B cell (primary cell): ENCODE data around the gene ADGRD2. TPM values are rescaled to one million over a fixed set of nuclear protein-coding genes. Genes with fewer than 3 reads are reported as not detected.

Source experiments
- ATAC-seq: fragments of 200-7000 bp; cut with Tn5 transposase; one replicate; pipeline ENCODE4 v1.10.0; 2021; ENCODE audit warnings: low read depth, mild to moderate bottlenecking, moderate number of reproducible peaks, moderate library complexity
- CTCF ChIA-PET: fragments of 350-600 bp; sonication (Branson Sonifier 250); formaldehyde crosslinking; loops from one replicate; lab custom pipeline; 2021; ENCODE audit warnings: antibody characterized with exemption, inconsistent platforms; lab: Charles Lee
- POLR2A ChIA-PET: fragments of 350-600 bp; sonication (Branson Sonifier 250); formaldehyde crosslinking; loops from one replicate; lab custom pipeline; 2021; ENCODE audit warnings: antibody characterized with exemption; lab: Charles Lee
- DNase-seq: peaks from one replicate; pipeline ENCODE4 v3.0.0; 2013
- H2AFZ ChIP-seq: 2 replicates; pipeline ENCODE4 v1.6.1; 2012; ENCODE audit warnings: mild to moderate bottlenecking, low read depth, low read length; ENCODE audit not compliant: insufficient read depth, poor library complexity, severe bottlenecking
- H3K27ac ChIP-seq, 2 donors: 1 replicate in 1 of 2; 2 replicates in 1 of 2; pipeline ENCODE4 v1.5.1; 2012 to 2013; ENCODE audit warnings: low read length in 2 of 2, mild to moderate bottlenecking in 2 of 2, moderate library complexity in 1 of 2
- H3K27me3 ChIP-seq, 4 experiments: fragments of 200-600 bp in 1 of 4; sonication (generic) in 1 of 4; replicated peaks in 1 of 4; 1 replicate in 2 of 4; 2 replicates in 2 of 4; pipeline versions ENCODE4 v1.6.1 to v1.7.0; 2013 to 2016; ENCODE audit warnings: low read length in 3 of 4, mild to moderate bottlenecking in 2 of 4, mixed read lengths in 1 of 4, moderate library complexity in 1 of 4; ENCODE audit not compliant: insufficient read depth in 4 of 4, control insufficient read depth in 3 of 4; ENCODE audit errors: control extremely low read depth in 1 of 4
- H3K36me3 ChIP-seq, 2 experiments: replicated peaks in 1 of 2; 1 replicate in 1 of 2; 2 replicates in 1 of 2; pipeline versions ENCODE4 v1.6.1 to v1.7.1; 2013; ENCODE audit warnings: low read length in 1 of 2; ENCODE audit not compliant: insufficient read depth in 2 of 2, control insufficient read depth in 1 of 2; ENCODE audit errors: control extremely low read depth in 1 of 2, extremely low read depth in 1 of 2
- H3K4me1 ChIP-seq, 2 donors: fragments of 200-600 bp in 1 of 2; sonication (generic) in 1 of 2; 1 replicate in 1 of 2; 2 replicates in 1 of 2; pipeline versions ENCODE4 v1.5.1 to v1.6.1; 2013 to 2017; ENCODE audit warnings: low read length in 2 of 2; ENCODE audit not compliant: control insufficient read depth in 2 of 2, insufficient read depth in 2 of 2
- H3K4me2 ChIP-seq: replicated peaks from 2 replicates; pipeline ENCODE3; 2012; ENCODE audit warnings: mild to moderate bottlenecking, low read depth, low read length; ENCODE audit not compliant: poor library complexity, severe bottlenecking
- H3K4me3 ChIP-seq, 5 experiments: fragments of 200-600 bp in 1 of 5; sonication (generic) in 1 of 5; 1 replicate in 3 of 5; 2 replicates in 2 of 5; pipeline versions ENCODE4 v1.5.1 to v1.7.0; 2011 to 2016; ENCODE audit warnings: low read length in 4 of 5, mild to moderate bottlenecking in 4 of 5, low read depth in 2 of 5, control low read depth in 1 of 5, moderate library complexity in 1 of 5; ENCODE audit not compliant: insufficient read depth in 1 of 5; ENCODE audit errors: control extremely low read depth in 1 of 5, extremely low read depth in 1 of 5
- H3K79me2 ChIP-seq: fragments of 200-600 bp; sonication (generic); one replicate; pipeline ENCODE4 v1.6.0; 2016; ENCODE audit warnings: low read length; ENCODE audit not compliant: control insufficient read depth, insufficient read depth
- H3K9ac ChIP-seq: fragments of 200-600 bp; sonication (generic); 2 replicates; pipeline ENCODE4 v1.6.1; 2017; ENCODE audit warnings: mild to moderate bottlenecking, low read length, moderate library complexity
- H3K9me3 ChIP-seq, 3 donors: one replicate each; pipeline versions ENCODE4 v1.6.1 to v1.7.1; 2013; ENCODE audit warnings: low read length in 2 of 3; ENCODE audit not compliant: control insufficient read depth in 2 of 3, insufficient read depth in 1 of 3; ENCODE audit errors: control extremely low read depth in 1 of 3
- H4K20me1 ChIP-seq: 2 replicates; pipeline ENCODE4 v1.6.0; 2012; ENCODE audit warnings: mild to moderate bottlenecking, low read length; ENCODE audit not compliant: insufficient read depth, control insufficient read depth, poor library complexity, severe bottlenecking
- H3K27ac Mint-ChIP-seq: one replicate; pipeline ENCODE4 v1.8.0; 2021; ENCODE audit warnings: mixed read lengths
- H3K27me3 Mint-ChIP-seq: one replicate; pipeline ENCODE4 v1.8.0; 2021; ENCODE audit warnings: mixed read lengths
- H3K4me1 Mint-ChIP-seq: one replicate; pipeline ENCODE4 v1.8.0; 2021; ENCODE audit warnings: mixed read lengths
- H3K4me3 Mint-ChIP-seq: one replicate; pipeline ENCODE4 v1.8.0; 2021; ENCODE audit warnings: mixed read lengths
- H3K9me3 Mint-ChIP-seq: one replicate; pipeline ENCODE4 v1.8.0; 2022; ENCODE audit warnings: mixed read lengths; ENCODE audit not compliant: insufficient read depth
- EZH2 ChIP-seq: IDR thresholded peaks from 2 replicates; pipeline ENCODE4 v1.6.1; 2012; ENCODE audit warnings: borderline replicate concordance, low read depth, mild to moderate bottlenecking, moderate library complexity, low read length; ENCODE audit not compliant: insufficient read depth, poor library complexity, severe bottlenecking
- WGBS: methylation state at CpG from one replicate; pipeline ENCODE4 v1.1.5; 2013; ENCODE audit warnings: missing lambda C conversion rate; ENCODE audit not compliant: insufficient coverage; 5-methylcytosine and 5-hydroxymethylcytosine counted together
- intact Hi-C: fragments of 100-400 bp; cut with micrococcal nuclease; formaldehyde crosslinking; loops from one replicate; pipeline ENCODE4 v1.10.0; 2022
- polyA plus RNA-seq: library from polyadenylated mRNA; depleted of rRNA; stranded (reverse); fragments of >200 nt; gene quantifications from 2 replicates; pipeline ENCODE4 v1.2.3, GENCODE V29; 2012
- total RNA-seq, 2 donors: library from RNA; stranded (reverse); fragments of 120-200 nt in 1 of 2; gene quantifications; 1 replicate in 1 of 2; 2 replicates in 1 of 2; pipeline versions ENCODE4 v1.2.3 to v1.2.4, GENCODE V29; 2013 to 2022
- TF ChIP-seq, protein P1 (sequence below): fragments of 200-600 bp; IDR thresholded peaks from one replicate; pipeline ENCODE4 v1.8.0; 2022; ENCODE audit warnings: antibody characterized with exemption, mild to moderate bottlenecking

The ADGRD2 gene
- total and polyA plus RNA-seq, 2 donors (not counting 1 experiment from before 2014, with no cell fraction given), result not detected

DNA sequence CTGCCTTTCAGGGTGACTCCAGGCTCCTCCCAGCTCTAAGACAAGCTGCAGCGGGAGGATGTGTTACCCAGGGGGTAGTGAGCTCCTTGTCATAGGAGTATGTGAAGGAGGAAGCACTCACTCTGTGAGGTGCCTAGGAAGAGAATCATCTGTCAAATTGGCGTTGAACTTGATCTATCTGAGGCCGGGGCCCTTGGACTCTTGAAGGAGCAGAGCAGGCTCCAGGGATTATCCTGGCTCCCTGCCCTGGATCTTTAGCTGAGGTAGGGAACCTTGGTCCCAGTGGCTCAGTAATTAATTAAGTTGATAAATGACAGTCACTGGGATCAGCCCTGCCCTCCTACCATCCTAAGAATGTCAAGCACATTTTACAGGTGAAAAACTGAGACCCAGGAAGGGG is 15.5 kb downstream of the ADGRD2 start:
- no peak for DNase-seq
- Histone ChIP-seq H3K9ac (no peak overlapping the region), H3K27me3 (peaks cover 0 to 4% (median 0%) of the 10 kb centered on the region in 4 experiments), H4K20me1 (no peaks in the 10 kb centered on the region), H3K4me2 (no peak overlapping the region), H3K4me1 (peaks cover 0 to 4% of the 10 kb centered on the region in 2 donors), H3K27ac (no peak overlapping the region), H3K36me3 (no peaks in the 10 kb centered on the region), H3K9me3 (no peaks in the 10 kb centered on the region), H3K4me3 (no peak overlapping the region), H2AFZ (no peak overlapping the region), H3K79me2 (no peaks in the 10 kb centered on the region)
- no peak overlapping the region for H3K27ac Mint-ChIP-seq
- WGBS, result 86% methylated on average over 2 of the region's 3 CpGs
- peaks cover 5% of the 10 kb centered on the region for H3K4me1 Mint-ChIP-seq
- intact Hi-C loops, result no loop called here
- no peak for TF ChIP-seq EZH2
- TF ChIP-seq, protein P1, sequence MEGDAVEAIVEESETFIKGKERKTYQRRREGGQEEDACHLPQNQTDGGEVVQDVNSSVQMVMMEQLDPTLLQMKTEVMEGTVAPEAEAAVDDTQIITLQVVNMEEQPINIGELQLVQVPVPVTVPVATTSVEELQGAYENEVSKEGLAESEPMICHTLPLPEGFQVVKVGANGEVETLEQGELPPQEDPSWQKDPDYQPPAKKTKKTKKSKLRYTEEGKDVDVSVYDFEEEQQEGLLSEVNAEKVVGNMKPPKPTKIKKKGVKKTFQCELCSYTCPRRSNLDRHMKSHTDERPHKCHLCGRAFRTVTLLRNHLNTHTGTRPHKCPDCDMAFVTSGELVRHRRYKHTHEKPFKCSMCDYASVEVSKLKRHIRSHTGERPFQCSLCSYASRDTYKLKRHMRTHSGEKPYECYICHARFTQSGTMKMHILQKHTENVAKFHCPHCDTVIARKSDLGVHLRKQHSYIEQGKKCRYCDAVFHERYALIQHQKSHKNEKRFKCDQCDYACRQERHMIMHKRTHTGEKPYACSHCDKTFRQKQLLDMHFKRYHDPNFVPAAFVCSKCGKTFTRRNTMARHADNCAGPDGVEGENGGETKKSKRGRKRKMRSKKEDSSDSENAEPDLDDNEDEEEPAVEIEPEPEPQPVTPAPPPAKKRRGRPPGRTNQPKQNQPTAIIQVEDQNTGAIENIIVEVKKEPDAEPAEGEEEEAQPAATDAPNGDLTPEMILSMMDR, result no peak
- H3K4me3 Mint-ChIP-seq, result no peak overlapping the region
- peaks cover 12% of the 10 kb centered on the region for H3K27me3 Mint-ChIP-seq
- no peak for ATAC-seq
- ChIA-PET POLR2A (no interaction called here), CTCF (interaction anchor here (0.7 kb wide), 1 partner anchor 932 kb away, joined by 3 read pairs; no protein-coding TSS in a partner anchor)
- H3K9me3 Mint-ChIP-seq, result peaks cover 2% of the 10 kb centered on the region

DNA sequence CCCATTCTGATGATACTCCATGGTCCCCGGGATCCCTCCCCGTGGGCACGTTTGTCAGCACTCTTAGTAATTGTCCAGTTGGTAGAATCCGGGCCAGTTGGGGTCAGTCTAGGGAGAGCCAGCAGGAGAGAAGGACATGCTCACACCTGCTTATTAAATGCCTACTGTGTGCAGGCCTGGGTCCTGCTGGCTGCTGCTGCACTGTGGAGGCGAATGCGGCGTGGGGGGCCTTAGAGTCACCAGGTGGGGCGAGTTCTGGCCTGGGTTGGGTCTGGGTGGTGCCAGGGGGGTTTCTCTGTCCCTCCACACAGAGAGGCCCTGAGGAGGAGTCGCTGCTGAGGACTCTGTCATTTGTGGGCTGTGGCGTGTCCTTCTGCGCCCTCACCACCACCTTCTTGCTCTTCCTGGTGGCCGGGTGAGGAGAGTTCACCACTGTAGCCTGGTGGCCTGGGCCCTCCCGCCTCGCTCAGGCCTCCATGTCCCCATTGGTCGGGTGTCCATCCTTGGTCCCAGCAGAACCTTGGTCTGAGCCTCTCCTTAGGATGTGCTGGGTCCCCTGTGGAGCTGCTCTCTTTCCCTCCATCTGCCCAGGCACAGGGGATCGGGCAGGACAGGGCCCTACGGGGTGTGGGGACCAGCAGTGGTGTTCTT is 17.3 kb downstream of the ADGRD2 start:
- TF ChIP-seq EZH2, result no peak
- TF ChIP-seq, protein P1, result no peak
- H3K9ac ChIP-seq, result no peak overlapping the region
- H3K9me3 ChIP-seq, result no peaks in the 10 kb centered on the region
- no peaks in the 10 kb centered on the region for H4K20me1 ChIP-seq
- H2AFZ ChIP-seq, result no peak overlapping the region
- Mint-ChIP-seq H3K27me3 (peaks cover 12% of the 10 kb centered on the region), H3K9me3 (peaks cover 2% of the 10 kb centered on the region), H3K4me3 (no peak overlapping the region), H3K4me1 (peaks cover 5% of the 10 kb centered on the region), H3K27ac (no peak overlapping the region)
- ChIA-PET CTCF (no interaction called here), POLR2A (no interaction called here)
- H3K4me3 ChIP-seq, result no peak overlapping the region
- H3K27ac ChIP-seq, result no peak overlapping the region
- intact Hi-C loops, result no loop called here
- H3K79me2 ChIP-seq, result no peaks in the 10 kb centered on the region
- ATAC-seq (no peak), DNase-seq (no peak)
- peaks cover 0 to 4% of the 10 kb centered on the region in 2 donors for H3K4me1 ChIP-seq
- H3K27me3 ChIP-seq, result peaks cover 0 to 7% (median 0%) of the 10 kb centered on the region in 4 experiments
- H3K36me3 ChIP-seq, result no peaks in the 10 kb centered on the region
- no peak overlapping the region for H3K4me2 ChIP-seq
- 96% methylated on average over 15 of the region's 17 CpGs for WGBS
